ENCODE results near the gene TAMALIN.
A peak's percentile ranks its signal among the peaks of the same experiment; 100 is the strongest.

TAMALIN gene

GRCh38 chr12:52014567-52015530 is 8.1 kb downstream of the TAMALIN start:
- no peak for DNase-seq

- DNase-seq = no peak
These were observed 8.8 kb downstream of the TAMALIN start for GRCh38 chr12:52015532-52016041.

GRCh38 chr12:52018433-52019112 is 11.8 kb downstream of the TAMALIN start:
- DNase-seq = no peak

- no peak for DNase-seq
These were observed 12.5 kb downstream of the TAMALIN start for GRCh38 chr12:52019113-52019770.

- DNase-seq = peak; percentile 93
These were observed 14.0 kb downstream of the TAMALIN start for GRCh38 chr12:52020539-52021336.

GRCh38 chr12:52022841-52023181 is 16.1 kb downstream of the TAMALIN start:
- DNase-seq = no peak

GRCh38 chr12:52023182-52023975 is 16.6 kb downstream of the TAMALIN start:
- peak; percentile 100 for DNase-seq

GRCh38 chr12:52023976-52024688 is 17.4 kb downstream of the TAMALIN start:
- no peak for DNase-seq

- no peak for DNase-seq
These were observed 18.1 kb downstream of the TAMALIN start for GRCh38 chr12:52024845-52025230.

- no peak for DNase-seq
These were observed 19.5 kb downstream of the TAMALIN start for GRCh38 chr12:52026263-52026662.

GRCh38 chr12:52027085-52027843 is 20.5 kb downstream of the TAMALIN start:
- no peak for DNase-seq

GRCh38 chr12:52029685-52030084 is 22.9 kb downstream of the TAMALIN start:
- peak; percentile 100 for DNase-seq

- peak; percentile 98 for DNase-seq
These were observed 25.7 kb downstream of the TAMALIN start for GRCh38 chr12:52032446-52032803.

- DNase-seq = peak; percentile 100
These were observed 26.2 kb downstream of the TAMALIN start for GRCh38 chr12:52032804-52033445.

- no peak for DNase-seq
These were observed 26.8 kb downstream of the TAMALIN start for GRCh38 chr12:52033446-52034140.

GRCh38 chr12:52035190-52035589 is 28.4 kb downstream of the TAMALIN start:
- no peak for DNase-seq

GRCh38 chr12:52035926-52036325 is 29.2 kb downstream of the TAMALIN start:
- DNase-seq = no peak

- peak; percentile 100 for DNase-seq
These were observed 29.9 kb downstream of the TAMALIN start for GRCh38 chr12:52036587-52037171.

All from T1000 (cell line).